LoVo (cell line): ENCODE measurements around the gene ZNF37A.
"Not testable (repeated sequence)": the region's sequence is repeated elsewhere in the genome, so short reads cannot be mapped to it uniquely, and the experiment has no call there.

Source experiments
- DNase-seq: peaks from one replicate; pipeline ENCODE4 v3.0.0-alpha.2; 2016; ENCODE audit warnings: low spot score

ZNF37A gene

DNA sequence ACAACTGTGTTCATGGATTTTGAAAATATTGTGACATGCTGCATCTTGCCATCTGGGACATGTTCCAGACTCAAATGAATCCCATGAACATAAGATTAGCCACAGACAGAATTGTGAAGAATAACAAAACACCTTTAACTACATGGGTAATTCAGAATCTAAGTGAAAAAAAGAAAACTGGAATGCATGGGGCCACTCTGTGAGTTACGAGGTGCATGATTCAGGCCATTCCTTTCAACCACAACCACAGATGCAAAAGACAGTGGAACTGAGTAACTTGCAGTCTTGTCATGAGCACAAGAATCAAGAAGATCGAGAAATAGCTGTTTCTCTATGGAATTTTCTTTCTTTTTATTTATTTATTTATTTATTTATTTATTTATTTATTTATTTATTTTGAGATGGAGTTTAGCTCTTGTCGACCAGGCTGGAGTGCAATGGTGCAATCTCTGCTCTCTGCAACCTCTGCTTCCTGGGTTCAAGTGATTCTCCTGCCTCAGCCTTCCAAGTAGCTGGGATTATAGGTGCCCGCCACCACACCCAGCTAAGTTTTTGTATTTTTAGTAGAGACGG is 56.8 kb downstream of the ZNF37A start:
- not testable (repeated sequence) for DNase-seq

DNA sequence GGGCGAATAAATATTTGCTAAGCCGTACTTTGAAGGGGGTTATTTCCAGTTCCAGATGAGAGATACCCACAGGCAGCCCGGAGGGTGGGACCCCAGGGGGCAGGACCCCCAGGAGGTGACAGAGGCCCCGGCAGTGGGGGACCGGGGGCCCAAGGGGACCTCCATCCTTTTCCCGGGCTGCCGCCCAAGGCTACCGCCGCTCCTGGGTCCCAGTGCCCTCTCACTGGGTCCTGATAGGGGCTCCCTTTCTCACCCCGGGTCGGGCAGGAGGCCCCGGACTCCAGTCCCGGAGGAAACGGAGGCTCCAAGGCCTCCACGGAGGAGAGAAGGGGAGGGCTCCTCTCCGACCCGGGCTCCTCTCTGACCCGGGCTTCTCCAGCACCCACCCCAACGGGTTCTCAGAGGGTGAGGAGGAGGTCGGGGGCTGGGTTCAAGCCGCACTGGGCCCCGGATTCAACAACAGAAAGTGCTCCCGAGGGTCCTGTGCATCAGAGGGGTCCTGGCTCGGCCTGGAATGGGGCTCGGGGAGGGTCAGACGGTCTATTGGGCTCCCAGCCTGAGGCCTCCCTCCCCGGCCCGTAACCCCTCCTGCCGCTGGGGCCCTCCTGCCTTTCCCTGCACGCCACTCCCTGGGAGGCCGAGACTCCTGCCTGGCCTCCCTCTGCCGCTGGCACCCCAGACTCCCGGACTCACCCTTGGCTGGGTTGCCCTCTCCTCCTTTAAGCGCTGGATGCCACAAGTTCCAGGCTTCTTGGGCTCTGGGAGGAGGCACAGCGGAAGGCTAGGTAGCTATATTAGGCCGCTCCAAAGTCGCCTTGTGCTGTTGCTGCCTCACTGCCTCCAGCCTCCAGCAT is 62.5 kb downstream of the ZNF37A start:
- DNase-seq = no peak

DNA sequence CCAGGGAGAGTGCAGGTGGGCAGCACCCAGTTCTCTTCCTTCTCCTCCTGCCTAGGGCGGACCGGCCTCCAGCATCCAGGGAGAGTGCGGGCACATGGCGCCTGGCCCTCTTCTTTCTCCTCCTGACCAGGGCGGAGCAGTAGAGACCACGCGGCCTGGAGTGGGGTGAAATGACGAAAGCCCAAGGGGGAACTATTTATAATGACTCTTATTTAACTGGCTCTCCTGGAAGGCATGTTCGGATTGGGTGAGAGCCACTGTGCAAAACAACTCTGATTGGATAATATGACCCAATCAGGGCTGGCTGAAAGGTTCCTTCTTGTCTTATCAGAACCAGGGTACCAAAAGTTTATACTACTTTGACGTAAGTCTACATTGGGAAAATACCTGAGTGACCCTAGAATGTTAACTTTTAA is 63.1 kb downstream of the ZNF37A start:
- DNase-seq = no peak

DNA sequence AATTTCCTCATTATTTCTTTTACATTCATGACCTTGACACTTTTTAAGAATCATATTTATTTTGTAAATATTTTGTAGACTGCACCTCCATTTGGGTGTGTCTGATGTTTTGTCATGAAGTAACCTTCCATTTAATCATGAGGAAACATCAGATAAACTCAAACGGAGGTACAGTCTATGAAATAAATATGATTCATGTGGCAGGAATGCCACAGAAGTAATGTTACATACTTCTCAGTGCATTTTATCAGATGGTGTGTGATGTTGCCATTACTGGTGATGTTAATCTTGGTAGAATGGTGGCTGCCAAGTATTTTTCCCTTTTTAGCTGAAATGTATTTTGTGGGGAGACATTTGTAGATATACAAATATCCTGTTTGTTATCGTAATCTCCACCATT is 64.9 kb downstream of the ZNF37A start:
- DNase-seq = no peak

DNA sequence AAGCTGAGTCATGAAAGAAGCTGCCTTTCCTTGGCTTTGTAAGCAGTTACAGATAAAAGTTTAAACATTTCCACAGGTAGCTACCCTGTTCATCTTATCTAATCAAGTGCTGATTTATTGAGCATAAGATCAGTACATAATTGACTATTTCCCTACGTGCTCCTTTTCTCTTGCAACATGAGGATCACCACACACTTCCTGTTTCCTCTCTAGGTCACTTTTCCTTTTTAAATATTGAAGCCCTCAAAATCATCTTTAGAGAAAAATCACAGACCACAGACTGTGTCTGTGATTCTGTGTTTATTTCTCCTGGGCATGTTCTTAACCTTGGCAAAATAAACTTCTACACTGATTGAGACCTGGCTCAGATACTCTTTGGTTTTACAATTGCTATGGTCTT is 69.5 kb downstream of the ZNF37A start:
- no peak for DNase-seq

DNA sequence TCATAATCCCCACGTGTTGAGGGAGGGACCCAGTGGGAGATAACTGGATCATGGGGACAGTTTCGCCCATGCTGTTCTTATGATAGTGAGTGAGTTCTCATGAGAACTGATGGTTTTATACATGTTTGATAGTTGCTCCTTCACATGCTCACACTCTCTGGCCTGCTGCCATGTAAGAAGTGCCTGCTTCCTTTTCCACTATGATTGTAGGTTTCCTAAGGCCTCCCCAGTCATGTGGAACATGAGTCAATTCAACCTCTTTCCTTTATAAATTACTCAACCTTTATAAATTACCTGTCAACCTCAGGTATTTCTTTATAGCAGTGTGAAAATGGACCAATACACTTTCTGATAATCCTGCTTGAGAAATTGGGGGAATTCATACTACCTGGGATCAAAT is 80.2 kb downstream of the ZNF37A start:
- DNase-seq = no peak

DNA sequence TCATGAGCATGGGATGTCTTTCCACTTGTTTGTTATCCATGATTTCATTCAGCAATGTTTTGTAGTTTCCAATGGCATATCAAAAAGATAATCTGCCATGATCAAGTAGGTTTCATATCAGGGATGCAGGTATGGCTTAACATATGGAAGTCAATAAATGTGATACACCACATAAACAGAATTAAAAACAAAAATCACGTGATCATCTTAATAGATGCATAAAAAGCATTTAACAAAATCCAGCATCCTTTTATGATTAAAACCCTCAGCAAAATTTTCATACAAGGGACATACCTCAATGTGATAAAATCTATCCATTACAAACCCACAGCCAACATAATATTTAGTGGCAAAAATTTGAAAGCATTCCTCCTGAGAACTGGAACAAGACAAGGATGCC is 90.3 kb downstream of the ZNF37A start:
- no peak for DNase-seq
